ENCODE measurements around the gene DIDO1.

DIDO1 gene

DNA sequence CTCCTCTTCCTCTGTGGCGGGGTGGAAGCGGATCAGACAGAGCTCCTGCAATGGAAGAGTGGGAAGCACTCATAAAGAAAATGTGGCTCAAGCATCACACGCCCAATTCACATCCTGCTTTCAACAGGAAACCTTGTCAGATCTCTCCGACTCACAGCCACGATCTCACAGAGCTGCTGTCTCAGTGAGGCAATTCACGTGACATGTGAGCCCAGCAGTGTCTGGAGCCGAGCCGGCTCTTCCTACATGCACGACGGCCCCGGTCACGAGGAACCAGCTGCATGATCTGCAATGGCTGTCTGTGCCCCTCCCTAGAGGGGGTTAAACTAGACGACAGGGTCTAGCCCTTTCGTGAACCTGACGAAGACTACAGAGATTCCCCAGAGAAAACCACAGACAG is 35.2 kb downstream of the DIDO1 start:
- peak overlapping the region; percentile 79; the same call in 1 of the 2 replicates for H3K4me2 ChIP-seq
- H3K79me2 ChIP-seq (ENCODE audit: insufficient read depth, low read depth) = no peaks in the 10 kb centered on the region
- no peak overlapping the region for H3K4me3 ChIP-seq (IDR thresholded peaks at IDR 0.05; ENCODE audit: insufficient read depth, low read depth, low read length)
- H3K4me1 ChIP-seq (ENCODE audit: low read depth, poor library complexity, severe bottlenecking) = peaks cover 97% of the 10 kb centered on the region
- H3K27ac ChIP-seq = no peak overlapping the region
- H3K9ac ChIP-seq = no peak overlapping the region
- H3K27me3 ChIP-seq (ENCODE audit: insufficient read depth, low read depth) = no peaks in the 10 kb centered on the region
- H3K36me3 ChIP-seq (ENCODE audit: insufficient read depth) = no peaks in the 10 kb centered on the region
- H4K20me1 ChIP-seq (ENCODE audit: insufficient read depth) = no peaks in the 10 kb centered on the region
- no peak overlapping the region for H2AFZ ChIP-seq (ENCODE audit: low read depth)
- TF ChIP-seq, protein P1, sequence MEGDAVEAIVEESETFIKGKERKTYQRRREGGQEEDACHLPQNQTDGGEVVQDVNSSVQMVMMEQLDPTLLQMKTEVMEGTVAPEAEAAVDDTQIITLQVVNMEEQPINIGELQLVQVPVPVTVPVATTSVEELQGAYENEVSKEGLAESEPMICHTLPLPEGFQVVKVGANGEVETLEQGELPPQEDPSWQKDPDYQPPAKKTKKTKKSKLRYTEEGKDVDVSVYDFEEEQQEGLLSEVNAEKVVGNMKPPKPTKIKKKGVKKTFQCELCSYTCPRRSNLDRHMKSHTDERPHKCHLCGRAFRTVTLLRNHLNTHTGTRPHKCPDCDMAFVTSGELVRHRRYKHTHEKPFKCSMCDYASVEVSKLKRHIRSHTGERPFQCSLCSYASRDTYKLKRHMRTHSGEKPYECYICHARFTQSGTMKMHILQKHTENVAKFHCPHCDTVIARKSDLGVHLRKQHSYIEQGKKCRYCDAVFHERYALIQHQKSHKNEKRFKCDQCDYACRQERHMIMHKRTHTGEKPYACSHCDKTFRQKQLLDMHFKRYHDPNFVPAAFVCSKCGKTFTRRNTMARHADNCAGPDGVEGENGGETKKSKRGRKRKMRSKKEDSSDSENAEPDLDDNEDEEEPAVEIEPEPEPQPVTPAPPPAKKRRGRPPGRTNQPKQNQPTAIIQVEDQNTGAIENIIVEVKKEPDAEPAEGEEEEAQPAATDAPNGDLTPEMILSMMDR (conservative IDR thresholded peaks at IDR 0.05; ENCODE audit: low read depth, low read length) = no peak

DNA sequence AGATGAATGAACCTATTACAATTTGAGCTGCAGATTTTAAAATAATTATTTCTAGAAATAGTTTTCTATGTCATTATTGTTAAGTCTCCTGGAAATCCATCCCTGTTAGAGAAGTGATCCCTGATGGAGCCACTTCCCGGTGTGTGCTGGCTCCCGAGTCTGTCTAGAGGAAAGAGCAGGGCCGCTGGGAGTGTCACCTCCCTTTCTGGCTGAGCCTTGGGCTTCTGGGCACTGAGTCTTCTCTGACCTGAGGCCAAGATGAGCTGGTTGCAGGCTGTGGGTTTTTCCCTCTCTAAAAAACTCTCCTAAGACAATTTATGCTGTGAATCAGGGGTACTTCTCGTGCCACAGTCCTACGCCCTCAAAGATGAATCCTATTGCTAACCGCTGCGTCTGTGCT is 35.9 kb downstream of the DIDO1 start:
- H3K27me3 ChIP-seq (ENCODE audit: insufficient read depth, low read depth) = no peaks in the 10 kb centered on the region
- peaks cover 97% of the 10 kb centered on the region for H3K4me1 ChIP-seq (ENCODE audit: low read depth, poor library complexity, severe bottlenecking)
- no peak overlapping the region for H3K4me3 ChIP-seq (IDR thresholded peaks at IDR 0.05; ENCODE audit: insufficient read depth, low read depth, low read length)
- H3K79me2 ChIP-seq (ENCODE audit: insufficient read depth, low read depth) = no peaks in the 10 kb centered on the region
- H3K36me3 ChIP-seq (ENCODE audit: insufficient read depth) = no peaks in the 10 kb centered on the region
- H3K27ac ChIP-seq = no peak overlapping the region
- no peak overlapping the region for H3K4me2 ChIP-seq
- H4K20me1 ChIP-seq (ENCODE audit: insufficient read depth) = no peaks in the 10 kb centered on the region
- H2AFZ ChIP-seq (ENCODE audit: low read depth) = no peak overlapping the region
- no peak overlapping the region for H3K9ac ChIP-seq
- TF ChIP-seq, protein P1 (conservative IDR thresholded peaks at IDR 0.05; ENCODE audit: low read depth, low read length) = no peak

DNA sequence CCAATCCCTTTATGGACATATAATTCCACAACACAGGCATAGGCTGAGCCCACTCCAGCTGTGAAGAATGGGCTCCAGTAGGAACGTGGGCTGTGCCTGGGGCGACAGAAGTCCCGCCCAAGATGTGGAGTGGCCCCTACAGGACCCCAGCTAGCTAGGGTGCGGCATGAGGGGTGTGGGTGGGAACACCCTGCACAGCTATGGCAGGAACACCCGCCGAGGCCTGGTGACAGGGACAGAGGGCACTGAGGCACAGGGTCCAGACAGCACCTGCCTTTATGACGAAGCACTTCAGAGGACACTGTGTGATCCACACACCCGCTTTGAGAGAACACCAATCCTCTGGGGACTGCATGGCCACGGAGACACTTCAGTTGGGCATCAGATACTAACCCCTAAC is 36.4 kb downstream of the DIDO1 start:
- Histone ChIP-seq H2AFZ (ENCODE audit: low read depth) (no peak overlapping the region), H3K4me1 (ENCODE audit: low read depth, poor library complexity, severe bottlenecking) (peaks cover 97% of the 10 kb centered on the region), H3K27me3 (ENCODE audit: insufficient read depth, low read depth) (no peaks in the 10 kb centered on the region), H3K4me3 (IDR thresholded peaks at IDR 0.05; ENCODE audit: insufficient read depth, low read depth, low read length) (no peak overlapping the region), H3K27ac (no peak overlapping the region), H3K36me3 (ENCODE audit: insufficient read depth) (no peaks in the 10 kb centered on the region), H4K20me1 (ENCODE audit: insufficient read depth) (no peaks in the 10 kb centered on the region), H3K9ac (no peak overlapping the region), H3K4me2 (no peak overlapping the region), H3K79me2 (ENCODE audit: insufficient read depth, low read depth) (no peaks in the 10 kb centered on the region)
- TF ChIP-seq, protein P1 (conservative IDR thresholded peaks at IDR 0.05; ENCODE audit: low read depth, low read length) = no peak

DNA sequence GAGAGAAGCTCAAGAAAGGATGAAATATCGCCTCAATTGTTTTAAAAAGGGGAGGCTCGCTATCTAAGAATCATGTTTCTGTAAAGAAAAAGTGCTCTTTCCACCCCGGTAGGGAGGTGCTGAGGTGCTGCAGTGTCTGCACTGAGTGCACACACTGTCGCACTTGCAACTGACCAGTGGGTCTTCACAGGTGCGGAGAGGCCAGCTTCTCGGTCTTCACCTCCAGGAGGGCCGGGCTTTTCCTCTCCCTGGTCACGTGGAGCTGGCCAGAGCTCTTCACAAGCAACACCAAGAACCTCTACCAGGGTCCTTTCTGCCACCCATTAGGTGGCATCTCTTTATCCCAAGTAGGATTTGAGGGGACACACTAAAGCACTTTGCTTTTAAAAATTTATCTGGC is 36.9 kb downstream of the DIDO1 start:
- no peaks in the 10 kb centered on the region for H4K20me1 ChIP-seq (ENCODE audit: insufficient read depth)
- H3K36me3 ChIP-seq (ENCODE audit: insufficient read depth) = no peaks in the 10 kb centered on the region
- no peaks in the 10 kb centered on the region for H3K79me2 ChIP-seq (ENCODE audit: insufficient read depth, low read depth)
- no peak overlapping the region for H2AFZ ChIP-seq (ENCODE audit: low read depth)
- no peak overlapping the region for H3K4me3 ChIP-seq (IDR thresholded peaks at IDR 0.05; ENCODE audit: insufficient read depth, low read depth, low read length)
- no peak overlapping the region for H3K9ac ChIP-seq
- TF ChIP-seq, protein P1 (conservative IDR thresholded peaks at IDR 0.05; ENCODE audit: low read depth, low read length) = no peak
- H3K4me2 ChIP-seq = no peak overlapping the region
- no peak overlapping the region for H3K27ac ChIP-seq
- no peaks in the 10 kb centered on the region for H3K27me3 ChIP-seq (ENCODE audit: insufficient read depth, low read depth)
- peaks cover 97% of the 10 kb centered on the region for H3K4me1 ChIP-seq (ENCODE audit: low read depth, poor library complexity, severe bottlenecking)
